Fibroblast of peridontal ligament (primary cell): ENCODE measurements around the gene PDGFRB.

ENCODE experiments used
- DNase-seq: peaks from one replicate; pipeline ENCODE4 v3.0.0-alpha.2; 2010; ENCODE audit errors: extremely low read depth

PDGFRB gene

GRCh38 chr5:150130493-150130922, 25.1 kb downstream of the PDGFRB start:
- DNase-seq: no peak

GRCh38 chr5:150129813-150130492, 25.7 kb downstream of the PDGFRB start:
- peak; percentile 78 for DNase-seq

DNA sequence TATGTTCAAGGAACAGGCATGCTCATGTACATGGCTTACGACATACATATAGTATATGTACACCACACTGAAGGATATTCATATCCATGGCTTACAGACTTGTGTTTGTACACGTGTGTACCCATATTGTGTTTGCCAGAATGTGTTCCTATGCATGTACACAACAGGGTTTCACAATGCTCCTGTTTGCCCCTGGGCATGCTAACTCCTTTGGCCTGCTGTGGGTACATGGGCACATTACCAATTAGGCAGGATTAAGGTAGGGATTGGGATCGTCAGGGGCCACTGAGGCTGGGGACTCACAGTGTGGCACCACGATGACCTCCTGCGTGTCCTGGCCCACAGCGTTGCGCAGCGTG, 26.2 kb downstream of the PDGFRB start:
- no peak for DNase-seq

- DNase-seq: no peak
Observed at GRCh38 chr5:150126921-150127265, 28.8 kb downstream of the PDGFRB start.

- DNase-seq: no peak
Observed at GRCh38 chr5:150126199-150126920, 29.3 kb downstream of the PDGFRB start.

DNA sequence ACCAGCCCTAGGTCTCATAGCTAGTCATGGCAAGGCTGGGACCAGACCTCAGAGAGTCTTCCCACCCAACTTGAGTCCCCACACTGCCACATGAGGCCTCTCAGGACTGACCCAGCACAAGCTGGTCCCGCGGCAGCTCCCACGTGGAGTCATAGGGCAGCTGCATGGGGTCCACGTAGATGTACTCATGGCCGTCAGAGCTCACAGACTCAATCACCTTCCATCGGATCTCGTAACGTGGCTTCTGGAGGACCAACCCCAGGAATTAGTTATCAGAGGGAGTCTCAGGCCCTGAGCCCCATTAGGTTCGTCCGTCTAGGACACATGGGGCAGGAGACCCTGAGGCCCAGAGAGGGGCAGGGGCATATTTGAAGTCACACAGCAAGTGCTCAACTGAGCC, 30.3 kb downstream of the PDGFRB start:
- DNase-seq: no peak

GRCh38 chr5:150124596-150124995, 31.0 kb downstream of the PDGFRB start:
- DNase-seq: no peak

DNA sequence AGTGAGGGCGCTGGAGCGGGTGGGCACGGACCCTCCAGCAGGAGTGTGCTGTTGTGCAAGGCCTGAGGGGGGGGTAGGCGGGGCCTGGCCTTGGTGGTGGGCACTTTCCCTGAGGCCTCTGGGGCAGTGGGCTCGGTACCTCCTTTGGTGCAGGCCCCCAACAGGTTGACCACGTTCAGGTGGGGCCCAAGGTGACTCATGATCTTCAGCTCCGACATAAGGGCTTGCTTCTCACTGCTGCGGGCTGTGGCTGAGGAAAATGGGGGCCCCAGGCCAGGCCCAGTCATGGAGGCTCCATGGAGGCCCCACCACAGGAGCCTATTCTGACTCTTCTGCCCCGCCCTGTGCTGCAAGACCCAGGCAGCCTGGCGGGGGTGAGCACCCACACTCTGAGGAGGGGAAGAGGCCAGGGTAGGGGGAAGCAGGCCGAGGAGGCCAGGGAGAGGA, 31.5 kb downstream of the PDGFRB start:
- no peak for DNase-seq

- no peak for DNase-seq
Observed at GRCh38 chr5:150123542-150123941, 32.1 kb downstream of the PDGFRB start.

GRCh38 chr5:150122536-150123481, 32.8 kb downstream of the PDGFRB start:
- no peak for DNase-seq

- no peak for DNase-seq
Observed at GRCh38 chr5:150122158-150122510, 33.5 kb downstream of the PDGFRB start.

- no peak for DNase-seq
Observed at GRCh38 chr5:150121448-150122157, 34.0 kb downstream of the PDGFRB start.

DNA sequence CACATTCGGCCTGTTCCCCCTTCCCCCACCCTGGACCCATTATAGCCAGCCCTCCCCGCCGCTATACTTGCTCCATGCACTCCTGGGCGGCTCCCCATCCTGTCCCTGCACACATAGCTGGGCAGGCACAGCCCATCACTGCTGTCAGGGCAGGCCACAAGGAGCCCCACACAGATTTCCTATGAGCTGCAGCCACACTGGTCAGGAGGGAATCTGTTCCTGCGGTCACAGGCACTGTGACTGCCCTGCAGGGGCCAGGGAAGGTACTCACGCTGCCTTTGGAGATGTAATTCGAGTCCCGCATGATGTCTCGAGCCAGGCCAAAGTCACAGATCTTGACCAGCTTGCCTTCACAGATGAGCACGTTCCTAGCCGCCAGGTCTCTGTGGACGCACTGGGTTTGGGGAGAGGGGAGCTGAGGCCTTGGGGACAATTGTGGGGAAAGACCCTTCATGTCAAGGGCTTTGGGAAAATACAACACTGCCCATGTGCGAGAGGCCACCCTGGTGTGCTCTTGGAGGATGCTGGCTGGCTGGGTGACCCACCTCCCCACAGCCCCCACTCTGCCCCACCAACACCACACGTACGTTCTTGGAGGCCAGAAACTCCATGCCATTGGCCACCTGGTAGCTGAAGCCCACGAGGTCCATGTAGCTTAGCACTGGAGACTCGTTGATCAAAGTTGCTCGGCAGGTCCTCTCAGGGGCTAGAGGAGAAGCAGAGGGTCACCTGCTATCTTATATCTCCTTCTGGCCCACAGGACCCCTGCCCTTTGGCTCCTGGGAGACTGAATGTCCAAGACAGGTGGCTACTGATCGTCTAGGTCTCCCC, 34.8 kb downstream of the PDGFRB start:
- DNase-seq: no peak

DNA sequence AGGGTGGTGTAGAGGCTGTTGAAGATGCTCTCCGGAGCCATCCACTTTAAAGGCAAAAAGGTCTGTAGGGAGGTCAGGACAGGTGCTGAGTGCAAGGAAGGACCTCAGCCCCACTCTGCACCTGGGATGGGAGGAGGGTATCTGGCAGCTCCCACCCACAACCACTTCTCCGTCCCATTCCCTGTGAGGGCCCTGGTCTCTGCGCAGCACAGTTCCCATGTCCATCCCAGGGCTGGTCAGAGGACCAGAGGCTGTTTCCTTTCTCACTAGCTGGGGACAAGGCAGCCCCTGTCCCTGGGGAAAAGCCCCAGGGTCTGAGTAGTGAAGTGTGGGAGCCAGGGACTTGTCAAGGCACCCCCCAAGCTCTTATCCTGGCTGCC, 35.6 kb downstream of the PDGFRB start:
- no peak for DNase-seq

DNA sequence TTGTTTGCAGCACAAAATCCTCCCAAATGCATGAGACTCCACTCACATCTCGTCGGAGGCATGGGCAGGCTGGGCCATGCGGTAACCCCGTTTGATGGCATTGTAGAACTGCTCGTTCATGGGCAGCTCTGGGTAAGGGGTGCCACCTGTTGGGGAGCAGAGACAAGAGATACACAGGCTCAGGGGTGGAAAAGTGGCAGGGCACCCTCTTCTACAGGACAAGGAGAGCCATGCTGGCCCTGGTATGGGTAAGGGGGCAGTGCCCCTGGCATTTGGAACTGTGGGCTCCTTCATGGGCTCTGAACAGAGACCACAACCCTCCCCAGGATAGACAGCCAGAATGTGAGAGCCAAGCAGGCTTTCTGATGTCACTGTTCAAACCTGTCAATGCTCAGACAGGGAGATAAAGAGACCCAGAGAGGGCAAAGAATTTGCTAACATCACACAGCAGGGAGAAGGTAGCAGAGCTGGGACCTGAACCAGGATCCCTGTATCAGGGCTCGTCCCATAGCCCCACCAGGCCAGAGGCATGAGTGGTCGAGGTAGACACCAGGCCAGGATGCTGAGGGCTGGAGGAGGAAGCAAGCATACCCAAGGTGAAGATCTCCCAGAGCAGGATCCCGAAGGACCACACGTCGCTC, 36.1 kb downstream of the PDGFRB start:
- DNase-seq: no peak

- DNase-seq: no peak
Observed at GRCh38 chr5:150118561-150119229, 37.0 kb downstream of the PDGFRB start.

GRCh38 chr5:150117945-150118560, 37.6 kb downstream of the PDGFRB start:
- DNase-seq: no peak

DNA sequence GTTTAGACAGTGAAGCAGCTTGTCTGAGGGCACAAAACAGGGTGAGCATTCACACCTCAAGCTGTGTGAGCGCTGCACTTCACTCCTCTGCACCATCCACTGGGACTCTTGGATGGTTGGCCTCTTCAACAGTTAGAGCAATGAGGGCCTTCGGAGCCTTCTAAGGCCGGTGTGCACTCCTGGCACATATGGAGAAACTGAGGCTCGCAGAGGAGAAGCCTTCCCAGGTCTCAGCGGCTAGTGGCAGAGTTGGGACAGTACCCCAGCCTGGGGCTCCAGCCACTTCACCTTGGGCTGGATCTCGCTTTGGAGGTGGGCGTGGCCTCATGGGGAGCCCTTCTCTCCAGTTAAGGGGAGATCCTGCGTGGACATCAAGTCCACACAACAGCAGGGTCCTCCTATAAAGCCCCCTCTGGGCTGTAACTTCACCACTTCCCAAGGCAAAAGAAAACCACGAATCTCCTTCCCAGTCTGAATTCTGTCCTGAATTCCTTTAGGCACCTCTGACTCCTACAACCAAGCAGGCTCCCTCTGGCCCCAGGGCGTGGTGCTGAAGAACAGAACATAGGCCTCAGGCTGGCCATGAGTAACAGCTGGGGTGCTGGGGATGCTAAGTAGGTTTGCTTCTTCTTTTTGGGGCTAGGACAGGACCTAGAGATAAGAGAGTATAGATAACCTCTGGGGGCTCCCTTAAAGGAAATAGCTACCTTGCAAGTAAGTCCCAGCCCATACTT, 38.8 kb downstream of the PDGFRB start:
- no peak for DNase-seq
